Activated naive CD8-positive, alpha-beta T cell (primary cell): ENCODE results near the gene MYCBPAP.

ENCODE experiments used
- H3K27ac Mint-ChIP-seq: one replicate; pipeline ENCODE4 v1.8.0; 2021; ENCODE audit warnings: mixed read lengths
- H3K27me3 Mint-ChIP-seq: one replicate; pipeline ENCODE4 v1.8.0; 2021; ENCODE audit warnings: mixed read lengths
- H3K36me3 Mint-ChIP-seq: one replicate; pipeline ENCODE4 v1.8.0; 2021; ENCODE audit warnings: mixed read lengths
- H3K4me1 Mint-ChIP-seq: one replicate; pipeline ENCODE4 v1.8.0; 2021; ENCODE audit warnings: low read depth, mixed read lengths
- H3K4me3 Mint-ChIP-seq: one replicate; pipeline ENCODE4 v1.8.0; 2021; ENCODE audit warnings: mild to moderate bottlenecking, mixed read lengths
- H3K9me3 Mint-ChIP-seq: one replicate; pipeline ENCODE4 v1.8.0; 2021; ENCODE audit warnings: low read depth, mixed read lengths

MYCBPAP gene

DNA sequence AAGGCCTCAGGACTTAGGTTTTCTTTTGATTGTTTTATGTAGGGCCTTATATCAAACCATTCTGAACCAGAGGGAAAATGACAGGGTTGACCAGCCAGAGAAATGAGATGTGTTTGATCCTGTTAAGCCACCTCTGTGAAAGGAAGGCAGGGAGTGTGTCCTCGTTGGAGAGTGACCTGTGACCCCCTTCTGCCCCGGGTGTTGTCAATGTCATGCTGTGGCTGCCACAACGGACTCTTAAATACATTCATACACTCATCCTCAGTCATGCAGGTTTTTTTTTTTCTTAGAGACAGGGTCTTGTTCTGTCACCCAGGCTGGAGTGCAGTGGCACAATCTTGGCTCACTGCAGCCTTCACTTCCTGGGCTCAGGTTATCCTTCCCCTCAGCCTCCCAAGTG lies 6.1 kb downstream of the MYCBPAP start:
- Mint-ChIP-seq H3K27ac (no peak overlapping the region), H3K9me3 (no peaks in the 10 kb centered on the region), H3K4me3 (no peak overlapping the region), H3K36me3 (no peaks in the 10 kb centered on the region), H3K4me1 (peaks cover 22% of the 10 kb centered on the region), H3K27me3 (no peaks in the 10 kb centered on the region)

DNA sequence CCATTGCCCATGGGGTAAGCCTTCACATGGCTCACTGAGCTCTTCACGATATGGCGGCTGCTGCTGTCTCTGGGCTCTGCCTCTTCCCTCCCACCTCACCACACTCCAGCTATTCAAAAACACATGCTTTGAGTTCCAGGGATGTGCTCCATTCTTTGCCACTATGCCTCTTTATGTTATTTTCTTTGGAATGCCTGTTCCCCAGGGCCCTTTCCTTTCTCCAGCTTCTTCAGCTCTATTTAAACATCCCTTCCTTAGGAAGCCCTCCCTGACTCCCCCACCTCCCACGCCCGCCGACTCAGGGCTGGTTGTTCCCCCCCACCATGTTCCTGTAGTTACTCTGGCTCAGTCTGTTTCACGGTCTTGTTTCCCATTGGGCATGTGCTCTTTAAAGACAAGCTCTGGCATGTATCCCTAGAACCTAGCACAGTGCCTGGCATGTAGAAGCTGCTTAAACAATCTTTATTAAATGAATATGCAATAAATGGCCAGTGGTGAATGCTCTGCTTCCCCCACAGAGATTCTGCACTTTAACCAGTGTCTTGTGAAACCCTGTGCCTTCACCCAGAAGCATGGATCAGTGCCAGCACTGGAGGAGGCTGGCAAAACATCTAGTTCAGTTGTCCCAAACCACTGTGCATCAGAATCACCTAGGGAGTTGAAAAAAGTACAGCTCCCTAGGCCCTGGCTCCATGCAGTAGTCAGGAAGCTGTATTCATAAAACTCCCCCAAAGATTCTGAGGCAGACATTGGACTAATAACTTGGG lies 6.9 kb downstream of the MYCBPAP start:
- peaks cover 18% of the 10 kb centered on the region for H3K4me1 Mint-ChIP-seq
- no peak overlapping the region for H3K27ac Mint-ChIP-seq
- no peaks in the 10 kb centered on the region for H3K36me3 Mint-ChIP-seq
- no peaks in the 10 kb centered on the region for H3K9me3 Mint-ChIP-seq
- no peaks in the 10 kb centered on the region for H3K27me3 Mint-ChIP-seq
- no peak overlapping the region for H3K4me3 Mint-ChIP-seq

DNA sequence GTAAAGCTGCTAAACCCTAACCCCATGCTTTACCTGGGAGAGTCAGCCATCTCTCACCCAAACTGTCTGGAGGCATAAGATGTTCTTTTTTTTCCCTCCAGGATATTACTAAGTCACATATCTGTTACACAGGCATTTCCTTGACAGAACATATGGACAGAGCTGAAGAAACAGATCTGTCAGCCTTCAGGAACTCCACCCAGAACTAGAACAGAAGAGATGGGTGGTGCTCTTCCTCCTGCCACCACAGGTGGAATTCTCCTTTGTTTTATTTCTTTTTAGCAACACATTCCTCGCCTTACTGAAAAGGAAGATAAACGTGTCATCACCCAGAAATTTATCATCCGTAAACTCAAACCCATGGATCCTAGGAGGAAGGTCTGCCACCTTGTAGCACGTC lies 8.8 kb downstream of the MYCBPAP start:
- Mint-ChIP-seq H3K4me3 (no peak overlapping the region), H3K9me3 (no peaks in the 10 kb centered on the region), H3K36me3 (peaks cover 2% of the 10 kb centered on the region), H3K4me1 (peaks cover 5% of the 10 kb centered on the region), H3K27ac (no peak overlapping the region), H3K27me3 (no peaks in the 10 kb centered on the region)

DNA sequence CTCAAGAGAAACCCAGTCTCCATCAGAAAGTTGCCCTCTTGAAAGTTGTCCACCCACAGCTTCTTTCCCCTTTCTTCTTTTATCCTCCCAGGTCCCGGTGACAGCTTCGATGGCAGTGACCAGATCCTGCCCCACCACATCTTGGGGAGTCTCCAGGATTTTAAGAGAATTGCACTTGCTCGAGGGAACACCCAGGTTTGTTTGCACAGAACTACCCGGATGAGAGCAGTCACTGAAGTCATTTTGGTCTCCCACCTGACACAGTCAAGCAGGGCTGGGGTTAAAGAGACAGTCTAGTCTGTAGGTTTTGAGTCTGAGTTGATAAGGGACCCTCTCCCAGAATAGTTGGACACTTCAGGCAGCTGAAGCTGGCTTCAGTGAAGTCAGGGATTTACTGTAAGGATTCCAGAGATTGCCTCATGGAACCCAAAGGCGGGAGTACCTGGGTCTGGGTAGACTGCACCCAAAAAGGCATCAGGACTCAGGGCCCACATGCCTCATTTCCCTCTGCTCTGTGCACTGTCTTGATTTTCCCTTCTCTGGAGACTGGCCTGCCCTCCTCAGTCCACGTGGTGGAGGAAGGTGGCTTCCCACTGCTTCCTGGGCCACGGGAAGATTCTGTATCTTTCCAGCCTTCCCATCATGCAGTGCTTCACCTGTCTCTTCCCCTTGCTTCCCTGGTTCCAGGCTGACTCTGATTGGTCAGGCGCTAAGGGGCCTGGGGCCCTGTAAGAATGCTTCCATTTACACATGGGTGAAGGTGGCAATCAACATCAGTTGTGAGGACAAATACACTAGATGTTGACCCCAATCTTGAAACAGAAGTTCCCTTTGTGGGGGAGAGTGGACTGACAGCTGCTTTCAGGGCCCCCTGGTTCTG lies 9.5 kb downstream of the MYCBPAP start:
- Mint-ChIP-seq H3K27ac (no peak overlapping the region), H3K27me3 (no peaks in the 10 kb centered on the region), H3K4me3 (no peak overlapping the region), H3K9me3 (no peaks in the 10 kb centered on the region), H3K36me3 (peaks cover 2% of the 10 kb centered on the region), H3K4me1 (peaks cover 4% of the 10 kb centered on the region)

DNA sequence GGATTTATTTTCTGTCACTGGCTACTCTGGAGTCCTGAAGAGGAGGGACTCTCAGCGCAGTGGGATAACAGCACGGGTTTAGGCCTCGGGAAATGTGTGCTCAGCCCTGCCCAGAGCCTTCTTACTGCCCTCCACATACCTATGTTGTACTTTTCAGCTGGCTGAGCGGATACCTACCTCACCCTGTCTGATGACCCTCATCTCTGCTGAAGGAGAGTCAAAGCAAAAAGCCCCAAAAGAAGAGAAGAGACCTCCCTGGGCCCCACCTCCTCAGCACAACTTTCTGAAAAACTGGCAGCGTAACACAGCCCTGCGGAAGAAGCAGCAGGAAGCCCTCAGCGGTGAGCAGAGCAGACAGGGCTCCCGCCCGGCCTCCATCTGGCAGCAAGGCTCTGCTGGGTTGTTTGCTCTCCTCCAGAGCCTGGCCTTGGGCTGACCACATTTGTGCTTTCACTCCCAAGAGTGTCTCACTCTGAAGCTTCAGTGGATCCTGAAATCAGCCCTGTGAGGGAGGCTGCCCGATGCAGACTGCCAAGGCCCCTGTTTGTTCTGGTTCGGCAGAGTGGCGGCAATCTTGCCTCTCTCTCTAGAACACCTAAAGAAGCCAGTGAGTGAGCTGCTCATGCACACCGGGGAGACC lies 10.3 kb downstream of the MYCBPAP start:
- Mint-ChIP-seq H3K9me3 (no peaks in the 10 kb centered on the region), H3K36me3 (peaks cover 2% of the 10 kb centered on the region), H3K27ac (no peak overlapping the region), H3K4me3 (no peak overlapping the region), H3K4me1 (peaks cover 4% of the 10 kb centered on the region), H3K27me3 (no peaks in the 10 kb centered on the region)

DNA sequence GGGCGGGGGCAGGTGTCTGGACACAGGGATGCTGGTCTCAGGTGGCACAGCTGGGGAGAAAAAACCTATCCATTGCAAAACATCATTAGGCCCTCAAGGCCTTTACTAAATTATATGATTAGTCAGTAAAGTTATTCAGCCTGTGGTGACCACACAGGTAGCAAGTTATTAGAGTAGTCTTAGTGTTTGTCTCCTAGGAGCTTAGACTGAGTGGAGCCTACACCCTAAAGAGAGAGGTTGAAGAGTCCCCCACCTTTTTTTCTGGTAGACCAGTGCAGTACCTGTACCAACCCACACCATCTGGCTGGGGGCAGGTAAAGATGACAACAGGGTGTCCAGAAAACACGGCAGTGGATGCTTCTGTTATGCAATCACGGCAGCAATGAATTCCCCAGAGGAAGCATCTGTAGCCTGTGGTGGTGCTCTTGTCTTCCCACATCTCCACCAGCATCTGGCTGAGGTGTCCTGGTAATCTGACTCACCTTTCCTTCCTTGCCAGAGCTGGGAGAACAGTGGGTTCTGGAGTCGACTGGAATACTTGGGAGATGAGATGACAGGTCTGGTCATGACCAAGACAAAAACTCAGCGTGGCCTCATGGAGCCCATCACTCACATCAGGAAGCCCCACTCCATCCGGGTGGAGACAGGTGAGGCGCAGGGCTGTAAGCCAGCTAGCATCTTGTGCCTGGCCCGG lies 11.0 kb downstream of the MYCBPAP start:
- Mint-ChIP-seq H3K36me3 (peaks cover 2% of the 10 kb centered on the region), H3K4me3 (no peak overlapping the region), H3K9me3 (no peaks in the 10 kb centered on the region), H3K27me3 (no peaks in the 10 kb centered on the region), H3K4me1 (peaks cover 4% of the 10 kb centered on the region), H3K27ac (no peak overlapping the region)

DNA sequence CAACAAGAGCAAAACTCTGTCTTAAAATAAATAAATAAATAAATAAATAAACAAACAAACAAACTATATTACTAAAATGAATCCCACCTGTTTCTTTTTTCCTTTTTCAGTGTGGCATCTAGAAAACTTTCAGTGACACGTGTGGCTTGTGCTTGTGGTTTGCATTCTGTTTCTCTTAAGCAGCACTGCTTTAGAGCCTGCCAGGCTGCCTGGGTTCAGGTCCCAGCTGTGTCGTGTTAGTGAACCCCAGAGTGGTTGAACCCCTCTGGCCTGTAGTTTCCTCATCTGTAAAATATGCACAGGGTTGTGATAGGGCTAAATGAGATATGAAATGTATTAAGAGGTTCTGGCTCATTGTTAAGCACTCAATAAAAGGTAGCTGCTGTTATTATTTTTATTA lies 12.2 kb downstream of the MYCBPAP start:
- peaks cover 4% of the 10 kb centered on the region for H3K4me1 Mint-ChIP-seq
- H3K27me3 Mint-ChIP-seq, result no peaks in the 10 kb centered on the region
- H3K9me3 Mint-ChIP-seq, result no peaks in the 10 kb centered on the region
- H3K27ac Mint-ChIP-seq, result no peak overlapping the region
- peaks cover 2% of the 10 kb centered on the region for H3K36me3 Mint-ChIP-seq
- no peak overlapping the region for H3K4me3 Mint-ChIP-seq

DNA sequence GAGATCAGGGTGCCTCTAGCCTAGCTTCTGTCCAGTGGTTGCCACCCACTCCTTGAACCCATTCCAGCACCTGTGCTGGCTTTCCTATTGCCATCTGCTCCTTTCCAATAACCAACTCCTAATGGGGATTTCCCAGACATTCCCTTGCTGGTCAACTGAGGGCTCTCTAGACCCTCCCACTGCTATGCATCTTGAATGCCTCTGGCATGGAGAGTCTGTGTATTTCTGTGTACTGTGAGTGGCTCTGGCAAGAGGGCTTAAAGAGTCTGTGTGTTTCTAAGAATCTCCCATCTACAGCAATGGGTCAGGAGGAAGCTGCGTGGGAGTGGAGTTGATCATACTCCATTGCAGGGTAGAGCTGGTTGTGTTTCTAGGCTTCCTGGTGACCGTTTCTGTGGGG lies 13.3 kb downstream of the MYCBPAP start:
- no peaks in the 10 kb centered on the region for H3K9me3 Mint-ChIP-seq
- H3K27ac Mint-ChIP-seq, result no peak overlapping the region
- H3K4me1 Mint-ChIP-seq, result peaks cover 4% of the 10 kb centered on the region
- H3K36me3 Mint-ChIP-seq, result peaks cover 2% of the 10 kb centered on the region
- H3K27me3 Mint-ChIP-seq, result no peaks in the 10 kb centered on the region
- H3K4me3 Mint-ChIP-seq, result no peak overlapping the region

DNA sequence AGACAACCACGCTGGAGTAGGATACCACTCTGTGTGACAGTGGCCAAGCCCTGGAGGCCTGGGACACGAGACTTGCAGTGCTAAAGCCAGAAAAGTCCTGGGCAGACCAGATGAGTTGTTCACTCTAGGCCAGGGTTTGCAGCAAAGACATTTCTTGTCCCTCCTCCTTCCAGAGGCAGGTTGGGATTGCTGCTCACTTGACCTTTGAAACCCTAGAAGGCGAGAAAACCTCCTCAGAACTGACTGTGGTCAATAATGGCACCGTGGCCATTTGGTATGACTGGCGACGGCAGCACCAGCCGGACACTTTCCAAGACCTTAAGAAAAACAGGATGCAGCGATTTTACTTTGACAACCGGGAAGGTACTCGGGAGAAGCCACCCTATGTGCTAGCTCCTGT lies 14.5 kb downstream of the MYCBPAP start:
- H3K27ac Mint-ChIP-seq, result no peak overlapping the region
- peaks cover 2% of the 10 kb centered on the region for H3K36me3 Mint-ChIP-seq
- no peaks in the 10 kb centered on the region for H3K4me1 Mint-ChIP-seq
- H3K4me3 Mint-ChIP-seq, result no peak overlapping the region
- no peaks in the 10 kb centered on the region for H3K9me3 Mint-ChIP-seq
- no peaks in the 10 kb centered on the region for H3K27me3 Mint-ChIP-seq

DNA sequence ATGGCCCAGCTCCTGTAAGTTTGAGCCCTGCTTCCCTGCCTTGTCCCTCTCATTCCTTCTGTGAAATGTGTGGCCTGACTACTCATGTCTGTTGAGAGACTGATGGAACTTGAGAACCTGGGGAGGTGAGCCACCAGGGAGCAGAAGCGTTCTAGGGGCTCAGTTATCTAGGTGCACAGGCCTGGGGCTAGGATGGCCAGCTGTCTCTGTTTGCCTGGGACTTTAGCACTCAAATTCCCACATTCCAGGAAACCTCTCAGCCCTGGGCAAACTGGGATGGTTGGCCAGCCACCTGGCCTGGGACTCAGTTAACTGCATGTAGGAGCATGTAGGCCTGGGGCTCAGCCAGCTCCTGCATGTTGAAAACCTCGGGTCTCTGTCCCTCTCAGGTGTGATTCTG lies 15.0 kb downstream of the MYCBPAP start:
- H3K27ac Mint-ChIP-seq, result no peak overlapping the region
- H3K9me3 Mint-ChIP-seq, result no peaks in the 10 kb centered on the region
- H3K4me1 Mint-ChIP-seq, result no peaks in the 10 kb centered on the region
- H3K27me3 Mint-ChIP-seq, result no peaks in the 10 kb centered on the region
- peaks cover 2% of the 10 kb centered on the region for H3K36me3 Mint-ChIP-seq
- H3K4me3 Mint-ChIP-seq, result no peak overlapping the region

DNA sequence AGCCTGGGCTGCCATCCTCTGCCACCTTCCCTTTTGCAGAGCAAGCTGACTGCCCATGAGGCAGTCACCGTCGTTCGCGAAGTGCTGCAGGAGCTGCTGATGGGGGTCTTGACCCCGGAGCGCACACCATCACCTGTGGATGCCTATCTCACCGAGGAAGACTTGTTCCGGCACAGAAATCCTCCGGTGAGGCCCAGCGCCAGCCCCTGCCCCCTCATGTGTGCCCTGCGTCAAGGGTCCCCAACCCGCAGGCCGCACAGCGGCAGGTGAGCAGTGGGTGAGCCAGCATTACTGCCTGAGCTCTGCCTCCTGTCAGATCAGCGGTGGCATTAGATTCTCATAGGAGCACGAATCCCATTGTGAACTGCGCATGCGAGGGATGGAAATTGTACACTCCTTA lies 16.6 kb downstream of the MYCBPAP start:
- Mint-ChIP-seq H3K36me3 (peaks cover 2% of the 10 kb centered on the region), H3K9me3 (no peaks in the 10 kb centered on the region), H3K4me3 (no peak overlapping the region), H3K27me3 (peaks cover 10% of the 10 kb centered on the region), H3K27ac (no peak overlapping the region), H3K4me1 (no peaks in the 10 kb centered on the region)

DNA sequence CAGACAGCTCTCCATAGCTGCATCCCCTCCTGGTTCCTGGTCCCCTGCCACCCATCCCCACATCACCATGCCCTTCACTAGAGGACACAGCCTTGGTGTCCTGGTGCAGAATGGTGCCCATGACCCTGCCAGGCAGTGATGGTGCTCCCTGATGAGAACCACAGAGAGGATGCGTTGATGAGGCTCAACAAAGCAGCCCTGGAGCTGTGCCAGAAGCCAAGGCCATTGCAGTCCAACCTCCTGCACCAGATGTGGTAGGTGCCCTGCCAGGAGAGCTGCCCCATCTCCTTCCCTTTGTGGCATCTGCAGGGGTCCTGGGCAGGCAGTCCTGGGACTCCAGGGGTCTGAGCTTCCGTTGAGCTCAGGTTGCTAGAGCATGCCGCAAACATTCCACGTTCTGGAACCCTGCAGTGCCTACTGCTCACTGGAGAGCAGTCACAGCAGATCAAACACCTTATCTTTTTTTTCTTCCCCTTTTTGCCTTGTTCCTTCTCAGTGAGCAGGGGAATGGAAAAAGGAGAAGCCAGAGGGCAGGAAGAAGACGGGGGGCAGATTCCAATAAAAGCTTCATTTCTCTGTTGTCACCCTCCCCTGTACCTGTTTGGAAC lies 19.0 kb downstream of the MYCBPAP start:
- Mint-ChIP-seq H3K4me3 (no peak overlapping the region), H3K27ac (no peak overlapping the region), H3K36me3 (peaks cover 2% of the 10 kb centered on the region), H3K4me1 (peaks cover 6% of the 10 kb centered on the region), H3K9me3 (no peaks in the 10 kb centered on the region), H3K27me3 (peaks cover 23% of the 10 kb centered on the region)

DNA sequence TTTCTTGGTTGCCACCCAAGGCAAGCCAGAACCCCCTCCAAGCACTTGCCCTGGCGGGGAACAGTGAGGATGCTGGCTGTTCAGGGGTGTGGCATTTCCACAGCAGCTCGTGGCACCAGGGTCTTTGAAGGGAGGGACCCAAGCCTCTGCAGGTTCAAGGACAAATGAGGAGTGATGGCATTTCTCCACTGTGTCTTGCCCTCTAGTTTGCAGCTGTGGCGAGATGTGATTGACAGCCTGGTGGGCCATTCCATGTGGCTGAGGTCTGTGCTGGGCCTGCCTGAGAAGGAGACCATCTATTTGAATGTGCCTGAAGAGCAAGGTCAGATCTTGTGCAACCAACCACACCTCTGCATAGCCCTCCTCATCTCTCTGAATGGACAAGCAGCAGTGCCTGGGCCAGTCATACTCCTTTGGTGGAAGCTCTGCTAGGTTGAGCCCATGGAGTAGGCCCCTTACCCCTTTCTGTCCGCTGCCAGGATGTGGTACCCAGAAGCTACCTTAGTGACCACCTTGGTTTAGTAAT lies 19.8 kb downstream of the MYCBPAP start:
- no peak overlapping the region for H3K4me3 Mint-ChIP-seq
- no peak overlapping the region for H3K27ac Mint-ChIP-seq
- peaks cover 23% of the 10 kb centered on the region for H3K27me3 Mint-ChIP-seq
- no peaks in the 10 kb centered on the region for H3K9me3 Mint-ChIP-seq
- H3K36me3 Mint-ChIP-seq, result peaks cover 2% of the 10 kb centered on the region
- H3K4me1 Mint-ChIP-seq, result peaks cover 10% of the 10 kb centered on the region

DNA sequence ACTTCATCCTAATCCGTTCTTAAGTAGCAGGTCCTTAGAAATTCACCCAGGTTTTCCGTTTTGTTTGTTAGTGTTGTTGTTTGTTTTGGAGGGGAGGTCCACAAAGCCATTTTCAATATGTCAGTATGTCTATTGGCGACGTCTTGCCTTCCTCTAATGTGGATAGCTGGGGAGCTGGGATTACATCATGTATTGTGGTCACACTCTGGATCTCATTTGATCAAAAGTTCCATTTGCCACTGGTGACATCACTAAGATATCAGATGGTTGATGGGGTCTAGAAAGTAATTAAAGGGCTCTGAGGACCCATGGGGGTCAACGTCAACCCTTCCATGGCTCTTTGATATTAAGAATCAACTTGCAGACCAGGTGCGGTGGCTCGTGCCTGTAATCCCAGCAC lies 21.6 kb downstream of the MYCBPAP start:
- H3K9me3 Mint-ChIP-seq, result no peaks in the 10 kb centered on the region
- H3K27me3 Mint-ChIP-seq, result peaks cover 31% of the 10 kb centered on the region

More for the DNA sequence above, 21.6 kb downstream of the MYCBPAP start:
- Mint-ChIP-seq H3K27ac (no peak overlapping the region), H3K36me3 (peaks cover 2% of the 10 kb centered on the region), H3K4me1 (peaks cover 23% of the 10 kb centered on the region), H3K4me3 (no peak overlapping the region)
